HEK293 (cell line): ENCODE measurements around the gene C2orf76.

Experiments used
- SP2 ChIP-seq: fragments of 450-650 bp; formaldehyde crosslinking; IDR thresholded peaks from 2 replicates; pipeline ENCODE4 v1.5.1; 2016; ENCODE audit warnings: missing biosample characterization, missing genetic modification characterization
- TRIM28 ChIP-seq: IDR thresholded peaks from 2 replicates; pipeline ENCODE4 v1.6.1; 2011; ENCODE audit warnings: low read length, control low read depth, borderline replicate concordance
- TF ChIP-seq, protein P1 (sequence below): fragments of 450-650 bp; formaldehyde crosslinking; IDR thresholded peaks from 2 replicates; pipeline ENCODE4 v1.5.1; 2016; ENCODE audit warnings: missing biosample characterization, missing genetic modification characterization
- TF ChIP-seq, protein P2 (sequence below): fragments of 450-650 bp; formaldehyde crosslinking; IDR thresholded peaks from 2 replicates; pipeline ENCODE4 v1.5.1; 2016; ENCODE audit warnings: missing biosample characterization, missing genetic modification characterization
- TF ChIP-seq, protein P3 (sequence below): fragments of 450-650 bp; formaldehyde crosslinking; IDR thresholded peaks from 2 replicates; pipeline ENCODE4 v1.5.1; 2016; ENCODE audit warnings: missing biosample characterization, missing genetic modification characterization

DNA sequence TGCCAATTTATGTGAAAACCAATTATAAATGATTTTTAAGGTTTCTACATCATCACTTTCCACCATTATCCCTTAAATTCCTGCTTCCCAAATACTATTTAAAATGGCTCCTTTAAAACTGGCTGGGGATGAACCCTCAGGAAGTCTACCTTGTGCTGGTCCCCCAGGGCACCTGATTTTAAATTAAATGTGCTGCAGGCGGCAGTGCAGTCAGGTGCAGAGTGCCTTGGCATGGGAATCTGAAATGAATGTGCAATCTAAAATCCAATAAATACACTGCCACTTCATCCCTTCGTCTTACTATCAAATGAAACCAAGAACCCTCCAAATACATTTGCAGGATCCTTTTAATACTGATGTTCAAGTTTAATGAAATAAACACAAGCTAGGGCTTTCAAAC, 61.8 kb downstream of the C2orf76 start:
- TF ChIP-seq, protein P1, sequence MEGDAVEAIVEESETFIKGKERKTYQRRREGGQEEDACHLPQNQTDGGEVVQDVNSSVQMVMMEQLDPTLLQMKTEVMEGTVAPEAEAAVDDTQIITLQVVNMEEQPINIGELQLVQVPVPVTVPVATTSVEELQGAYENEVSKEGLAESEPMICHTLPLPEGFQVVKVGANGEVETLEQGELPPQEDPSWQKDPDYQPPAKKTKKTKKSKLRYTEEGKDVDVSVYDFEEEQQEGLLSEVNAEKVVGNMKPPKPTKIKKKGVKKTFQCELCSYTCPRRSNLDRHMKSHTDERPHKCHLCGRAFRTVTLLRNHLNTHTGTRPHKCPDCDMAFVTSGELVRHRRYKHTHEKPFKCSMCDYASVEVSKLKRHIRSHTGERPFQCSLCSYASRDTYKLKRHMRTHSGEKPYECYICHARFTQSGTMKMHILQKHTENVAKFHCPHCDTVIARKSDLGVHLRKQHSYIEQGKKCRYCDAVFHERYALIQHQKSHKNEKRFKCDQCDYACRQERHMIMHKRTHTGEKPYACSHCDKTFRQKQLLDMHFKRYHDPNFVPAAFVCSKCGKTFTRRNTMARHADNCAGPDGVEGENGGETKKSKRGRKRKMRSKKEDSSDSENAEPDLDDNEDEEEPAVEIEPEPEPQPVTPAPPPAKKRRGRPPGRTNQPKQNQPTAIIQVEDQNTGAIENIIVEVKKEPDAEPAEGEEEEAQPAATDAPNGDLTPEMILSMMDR (tag by site-specific recombination), result no peak
- TF ChIP-seq SP2 (no peak), TRIM28 (no peak)
- TF ChIP-seq, protein P2, sequence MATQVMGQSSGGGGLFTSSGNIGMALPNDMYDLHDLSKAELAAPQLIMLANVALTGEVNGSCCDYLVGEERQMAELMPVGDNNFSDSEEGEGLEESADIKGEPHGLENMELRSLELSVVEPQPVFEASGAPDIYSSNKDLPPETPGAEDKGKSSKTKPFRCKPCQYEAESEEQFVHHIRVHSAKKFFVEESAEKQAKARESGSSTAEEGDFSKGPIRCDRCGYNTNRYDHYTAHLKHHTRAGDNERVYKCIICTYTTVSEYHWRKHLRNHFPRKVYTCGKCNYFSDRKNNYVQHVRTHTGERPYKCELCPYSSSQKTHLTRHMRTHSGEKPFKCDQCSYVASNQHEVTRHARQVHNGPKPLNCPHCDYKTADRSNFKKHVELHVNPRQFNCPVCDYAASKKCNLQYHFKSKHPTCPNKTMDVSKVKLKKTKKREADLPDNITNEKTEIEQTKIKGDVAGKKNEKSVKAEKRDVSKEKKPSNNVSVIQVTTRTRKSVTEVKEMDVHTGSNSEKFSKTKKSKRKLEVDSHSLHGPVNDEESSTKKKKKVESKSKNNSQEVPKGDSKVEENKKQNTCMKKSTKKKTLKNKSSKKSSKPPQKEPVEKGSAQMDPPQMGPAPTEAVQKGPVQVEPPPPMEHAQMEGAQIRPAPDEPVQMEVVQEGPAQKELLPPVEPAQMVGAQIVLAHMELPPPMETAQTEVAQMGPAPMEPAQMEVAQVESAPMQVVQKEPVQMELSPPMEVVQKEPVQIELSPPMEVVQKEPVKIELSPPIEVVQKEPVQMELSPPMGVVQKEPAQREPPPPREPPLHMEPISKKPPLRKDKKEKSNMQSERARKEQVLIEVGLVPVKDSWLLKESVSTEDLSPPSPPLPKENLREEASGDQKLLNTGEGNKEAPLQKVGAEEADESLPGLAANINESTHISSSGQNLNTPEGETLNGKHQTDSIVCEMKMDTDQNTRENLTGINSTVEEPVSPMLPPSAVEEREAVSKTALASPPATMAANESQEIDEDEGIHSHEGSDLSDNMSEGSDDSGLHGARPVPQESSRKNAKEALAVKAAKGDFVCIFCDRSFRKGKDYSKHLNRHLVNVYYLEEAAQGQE (tag by site-specific recombination), result no peak
- TF ChIP-seq, protein P3, sequence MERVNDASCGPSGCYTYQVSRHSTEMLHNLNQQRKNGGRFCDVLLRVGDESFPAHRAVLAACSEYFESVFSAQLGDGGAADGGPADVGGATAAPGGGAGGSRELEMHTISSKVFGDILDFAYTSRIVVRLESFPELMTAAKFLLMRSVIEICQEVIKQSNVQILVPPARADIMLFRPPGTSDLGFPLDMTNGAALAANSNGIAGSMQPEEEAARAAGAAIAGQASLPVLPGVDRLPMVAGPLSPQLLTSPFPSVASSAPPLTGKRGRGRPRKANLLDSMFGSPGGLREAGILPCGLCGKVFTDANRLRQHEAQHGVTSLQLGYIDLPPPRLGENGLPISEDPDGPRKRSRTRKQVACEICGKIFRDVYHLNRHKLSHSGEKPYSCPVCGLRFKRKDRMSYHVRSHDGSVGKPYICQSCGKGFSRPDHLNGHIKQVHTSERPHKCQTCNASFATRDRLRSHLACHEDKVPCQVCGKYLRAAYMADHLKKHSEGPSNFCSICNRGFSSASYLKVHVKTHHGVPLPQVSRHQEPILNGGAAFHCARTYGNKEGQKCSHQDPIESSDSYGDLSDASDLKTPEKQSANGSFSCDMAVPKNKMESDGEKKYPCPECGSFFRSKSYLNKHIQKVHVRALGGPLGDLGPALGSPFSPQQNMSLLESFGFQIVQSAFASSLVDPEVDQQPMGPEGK (tag by site-specific recombination), result no peak
